ENCODE results near the gene HOXB5.

The HOXB5 gene

GRCh38 chr17:48601207-48601538, 7.6 kb upstream of the HOXB5 start:
- no peak for DNase-seq

- DNase-seq, result no peak
These were observed 6.9 kb upstream of the HOXB5 start for GRCh38 chr17:48600244-48601098.

- no peak for DNase-seq
These were observed 5.8 kb upstream of the HOXB5 start for GRCh38 chr17:48599354-48599753.

GRCh38 chr17:48598736-48599135, 5.2 kb upstream of the HOXB5 start:
- DNase-seq, result no peak

- no peak for DNase-seq
These were observed 4.4 kb upstream of the HOXB5 start for GRCh38 chr17:48597778-48598631.

GRCh38 chr17:48597528-48597777, 3.9 kb upstream of the HOXB5 start:
- DNase-seq, result no peak

GRCh38 chr17:48596735-48597527, 3.4 kb upstream of the HOXB5 start:
- no peak for DNase-seq

- no peak for DNase-seq
These were observed 2.6 kb upstream of the HOXB5 start for GRCh38 chr17:48596000-48596734.

GRCh38 chr17:48595278-48595999, 1.9 kb upstream of the HOXB5 start:
- no peak for DNase-seq

- DNase-seq, result no peak
These were observed 1.1 kb upstream of the HOXB5 start for GRCh38 chr17:48594538-48595277.

- peak; percentile 87 for DNase-seq
These were observed 410 bp upstream of the HOXB5 start for GRCh38 chr17:48593840-48594537.

GRCh38 chr17:48592577-48592976, 1.0 kb downstream of the HOXB5 start:
- no peak for DNase-seq

- no peak for DNase-seq
These were observed 1.5 kb downstream of the HOXB5 start for GRCh38 chr17:48592057-48592514.

GRCh38 chr17:48591255-48592056, 2.1 kb downstream of the HOXB5 start:
- DNase-seq, result no peak

GRCh38 chr17:48590607-48591161, 2.9 kb downstream of the HOXB5 start:
- no peak for DNase-seq

GRCh38 chr17:48589831-48590606, 3.6 kb downstream of the HOXB5 start, which contains the start of gene HOXB3:
Gene HOXB3, minus strand, starts transcription at chr17:48590241. Its CDS starts 37,767 bp downstream, at chr17:48552474.
- no peak for DNase-seq

GRCh38 chr17:48589060-48589830, 4.3 kb downstream of the HOXB5 start:
- no peak for DNase-seq

GRCh38 chr17:48588528-48588927, 5.1 kb downstream of the HOXB5 start:
- no peak for DNase-seq

Data from activated CD4-positive, CD25-positive, alpha-beta regulatory T cell treated with anti-CD3 and anti-CD28 coated beads, Interleukin-2, amount 50 U/mL, for 72 hours (primary cell).